GM12873 (cell line): Measurements from ENCODE around the gene CROCC2.

Experiments used
- TF ChIP-seq, protein P1 (sequence below): IDR thresholded peaks from 2 replicates; pipeline ENCODE4 v1.5.1; 2012; ENCODE audit warnings: low read depth, mild to moderate bottlenecking, moderate library complexity, low read length, control low read depth; ENCODE audit not compliant: insufficient read depth; ENCODE audit errors: missing control alignments

The CROCC2 gene

DNA sequence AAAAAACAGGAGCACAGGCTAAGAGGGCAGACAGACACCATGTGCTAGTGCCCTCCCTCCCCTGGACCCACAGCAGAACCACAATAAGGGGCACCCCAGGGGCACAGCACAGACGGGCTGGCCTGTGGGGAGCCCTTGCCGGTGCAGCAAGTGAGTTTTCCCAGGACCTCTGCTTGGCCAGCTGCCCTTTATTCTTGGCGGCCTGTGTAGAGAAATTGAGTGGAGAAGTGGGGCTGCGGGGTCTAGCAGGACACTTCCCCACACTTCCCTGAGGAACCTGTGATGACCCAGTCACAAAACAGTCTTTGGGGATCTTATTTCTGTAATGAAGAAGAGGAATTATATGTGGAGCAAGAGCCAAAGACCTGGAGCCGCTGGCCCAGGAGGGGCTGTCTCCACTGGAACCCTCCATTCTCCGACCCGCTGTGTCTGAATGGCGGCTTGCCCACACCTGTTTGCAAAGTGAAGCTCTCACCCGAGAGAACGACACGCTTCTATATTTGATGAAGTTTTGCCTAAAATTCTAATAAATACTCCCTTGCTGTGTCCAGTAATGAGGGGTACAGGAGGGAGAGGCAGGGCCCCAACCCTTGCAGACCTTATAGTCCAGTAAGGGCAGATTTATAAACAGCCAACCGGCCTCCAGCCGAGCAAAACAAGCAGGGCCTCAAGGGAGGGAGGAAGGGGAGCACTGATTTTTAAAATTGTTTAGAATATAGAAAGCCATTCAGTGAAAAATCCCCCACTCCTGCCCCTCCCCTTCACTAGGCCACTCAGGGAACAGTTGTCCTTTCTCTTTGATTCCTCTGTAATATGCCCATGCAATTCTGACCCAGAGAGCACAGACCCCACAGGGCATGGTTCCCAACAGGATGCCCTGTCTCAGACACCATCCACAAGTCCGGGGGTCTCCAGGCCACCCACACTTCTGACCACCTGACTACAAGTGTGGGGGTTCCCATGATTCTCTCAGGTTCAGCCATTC, 47.6 kb downstream of the CROCC2 start:
- TF ChIP-seq, protein P1, sequence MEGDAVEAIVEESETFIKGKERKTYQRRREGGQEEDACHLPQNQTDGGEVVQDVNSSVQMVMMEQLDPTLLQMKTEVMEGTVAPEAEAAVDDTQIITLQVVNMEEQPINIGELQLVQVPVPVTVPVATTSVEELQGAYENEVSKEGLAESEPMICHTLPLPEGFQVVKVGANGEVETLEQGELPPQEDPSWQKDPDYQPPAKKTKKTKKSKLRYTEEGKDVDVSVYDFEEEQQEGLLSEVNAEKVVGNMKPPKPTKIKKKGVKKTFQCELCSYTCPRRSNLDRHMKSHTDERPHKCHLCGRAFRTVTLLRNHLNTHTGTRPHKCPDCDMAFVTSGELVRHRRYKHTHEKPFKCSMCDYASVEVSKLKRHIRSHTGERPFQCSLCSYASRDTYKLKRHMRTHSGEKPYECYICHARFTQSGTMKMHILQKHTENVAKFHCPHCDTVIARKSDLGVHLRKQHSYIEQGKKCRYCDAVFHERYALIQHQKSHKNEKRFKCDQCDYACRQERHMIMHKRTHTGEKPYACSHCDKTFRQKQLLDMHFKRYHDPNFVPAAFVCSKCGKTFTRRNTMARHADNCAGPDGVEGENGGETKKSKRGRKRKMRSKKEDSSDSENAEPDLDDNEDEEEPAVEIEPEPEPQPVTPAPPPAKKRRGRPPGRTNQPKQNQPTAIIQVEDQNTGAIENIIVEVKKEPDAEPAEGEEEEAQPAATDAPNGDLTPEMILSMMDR = no peak

DNA sequence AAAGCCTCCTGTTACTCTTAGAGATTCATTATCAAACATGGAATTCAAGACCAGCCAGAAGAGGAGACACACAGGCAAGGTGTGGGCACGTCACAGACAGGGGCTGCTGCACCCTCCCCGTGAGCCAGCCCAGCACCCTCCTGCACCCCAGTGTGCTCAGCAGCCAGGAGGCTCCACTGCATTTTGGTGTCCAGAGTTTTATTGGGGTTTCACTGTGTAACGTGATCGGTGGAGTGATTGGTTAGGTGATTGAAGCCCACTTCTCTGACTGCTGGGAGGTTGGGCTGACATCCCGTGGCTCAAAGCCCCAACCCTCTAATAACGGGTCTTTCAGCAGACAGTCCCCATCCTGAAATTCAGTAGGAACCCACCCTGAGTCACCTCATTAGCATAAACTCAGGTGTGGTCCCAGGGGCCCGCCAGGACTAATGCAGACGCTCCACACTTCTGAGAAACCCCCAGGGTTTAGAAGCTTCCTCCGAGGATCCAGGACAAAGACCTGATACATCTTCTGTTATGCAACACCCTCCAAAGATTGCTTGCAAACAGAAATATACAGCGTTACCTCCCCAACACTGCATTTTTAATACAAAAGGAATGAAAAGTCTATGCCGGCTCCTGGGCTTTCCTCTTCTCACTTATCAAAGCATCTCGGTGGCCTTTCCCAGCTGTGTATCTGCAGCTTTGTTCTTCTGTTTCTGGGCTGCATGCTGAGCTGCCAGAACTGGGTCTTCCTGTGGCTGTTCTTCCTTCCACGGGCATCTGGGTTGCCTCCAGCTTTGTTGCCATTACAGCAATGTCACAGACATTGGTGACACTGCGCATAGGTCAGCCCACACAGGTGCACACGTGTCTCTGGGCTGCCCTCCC, 48.5 kb downstream of the CROCC2 start:
- TF ChIP-seq, protein P1 = no peak

DNA sequence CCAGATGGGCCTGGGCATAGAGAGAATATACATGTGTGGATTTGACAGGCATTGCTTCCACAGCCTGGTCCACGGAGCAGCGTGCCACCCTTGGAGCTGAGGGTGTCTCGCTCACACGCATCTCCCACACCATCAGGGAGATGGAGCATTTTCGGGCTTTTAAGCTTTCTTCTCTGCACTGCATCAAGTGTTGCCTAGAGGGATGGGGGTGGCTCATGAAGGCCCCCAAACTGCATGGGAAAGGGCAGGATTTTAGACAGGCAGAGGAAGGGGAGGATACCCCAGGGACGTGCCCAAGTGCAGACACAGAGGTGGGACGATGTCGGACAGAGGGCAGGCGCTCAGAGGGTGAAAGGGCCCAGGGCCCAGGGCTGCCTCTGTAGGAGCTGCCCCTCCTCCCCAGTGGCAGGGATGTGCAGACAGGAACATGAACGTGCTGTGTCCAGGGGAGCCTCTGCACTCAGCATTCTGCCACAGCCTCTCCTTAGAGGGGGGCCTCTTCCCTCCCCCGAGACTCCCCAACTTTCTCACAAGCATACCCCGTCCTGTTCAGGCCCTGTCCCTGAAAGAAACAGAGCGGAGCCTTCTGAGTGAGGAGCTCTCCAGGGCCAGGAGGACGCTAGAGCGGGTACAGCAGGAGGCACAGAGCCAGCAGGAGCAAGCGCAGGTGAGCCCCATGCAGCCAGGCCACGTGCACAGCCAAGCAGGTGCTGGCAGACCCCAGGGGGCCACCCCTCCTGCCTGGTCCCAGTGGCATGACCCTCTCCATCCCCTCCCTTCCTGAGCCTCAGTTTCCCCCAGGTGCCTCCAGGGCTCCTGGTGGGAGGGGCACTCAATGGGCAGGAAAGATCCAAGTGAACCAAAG, 49.4 kb downstream of the CROCC2 start:
- TF ChIP-seq, protein P1 = no peak

DNA sequence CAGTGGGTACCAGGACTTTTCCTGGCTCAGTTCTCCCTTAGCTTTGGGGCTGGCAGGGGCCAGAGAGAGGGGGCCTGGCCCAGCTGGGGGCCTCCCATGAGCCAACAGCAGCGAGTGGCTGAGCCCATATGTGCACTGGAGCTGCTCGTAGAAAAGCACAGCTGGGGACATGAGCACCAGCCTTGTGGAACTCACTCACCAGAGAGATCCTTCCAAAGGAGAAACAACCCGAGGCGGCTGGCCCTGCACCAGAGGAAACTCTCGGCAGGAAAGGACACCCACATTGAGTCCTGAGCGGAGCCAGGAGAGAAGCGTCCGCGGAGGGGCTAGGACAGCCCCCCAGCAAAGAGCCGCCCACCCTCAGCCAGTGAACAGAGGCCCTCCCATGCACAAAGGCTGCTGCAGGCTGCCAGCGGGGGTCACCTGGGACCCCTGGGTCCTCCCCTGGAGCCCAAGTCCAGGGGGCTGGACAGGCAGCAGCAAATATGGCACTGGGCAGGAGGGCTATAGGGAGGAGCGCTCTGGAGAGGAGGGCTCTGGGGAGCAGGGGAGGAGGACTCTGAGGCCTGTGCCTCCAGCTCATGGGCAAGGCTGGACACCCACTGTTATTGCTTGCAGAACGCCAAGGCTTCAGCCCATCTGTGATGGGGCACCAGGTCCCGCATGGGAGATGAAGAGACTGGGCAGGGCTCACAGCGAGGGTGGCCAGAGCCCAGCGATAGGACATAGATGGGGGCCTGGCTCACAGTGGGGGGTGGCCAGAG, 50.2 kb downstream of the CROCC2 start:
- TF ChIP-seq, protein P1 = no peak

DNA sequence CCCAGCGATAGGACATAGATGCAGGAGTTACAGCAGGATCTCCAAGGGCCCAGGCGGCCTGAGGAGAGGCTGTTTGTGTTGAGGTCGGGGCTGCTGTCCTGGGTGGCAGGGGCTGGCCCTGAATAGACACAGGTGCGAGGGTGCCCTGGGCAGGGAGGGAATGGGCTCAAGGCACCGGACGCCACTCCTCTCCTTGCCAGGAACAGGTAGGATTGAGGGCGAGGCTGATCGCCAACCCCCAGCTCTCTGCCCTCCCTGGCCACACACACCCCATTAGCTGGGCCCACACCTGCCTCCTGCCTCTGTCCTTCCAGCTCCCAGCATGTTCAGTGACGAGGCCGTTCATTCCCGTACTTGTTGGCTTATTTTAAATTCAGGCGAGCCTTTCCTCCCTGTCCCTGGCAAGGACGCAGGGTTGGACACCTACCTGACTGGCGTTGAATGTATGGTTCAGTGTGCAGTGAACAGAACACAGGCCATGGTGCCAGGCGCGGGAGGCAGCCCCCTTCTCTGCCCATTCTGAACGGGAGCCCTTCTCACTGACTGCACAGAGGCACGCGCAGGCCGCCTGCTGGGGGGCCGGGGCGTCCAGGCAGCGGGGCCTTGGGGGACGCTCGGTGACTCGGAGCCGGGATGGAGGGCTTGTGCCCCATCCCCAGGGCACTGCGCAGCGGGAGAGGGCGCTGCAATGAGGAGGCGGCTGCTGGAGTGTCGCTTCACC, 51.0 kb downstream of the CROCC2 start:
- TF ChIP-seq, protein P1 = no peak
